Urothelium cell line (cell line): ENCODE measurements around the gene GAB1.

Experiments
- DNase-seq: peaks from one replicate; pipeline ENCODE4 v3.0.0; 2011; ENCODE audit warnings: low spot score, mixed read lengths
- FAIRE-seq: peaks from 2 replicates; lab custom pipeline; 2011; peaks lifted over from hg19 to GRCh38; lab: Jason Lieb, UNC

The GAB1 gene

DNA sequence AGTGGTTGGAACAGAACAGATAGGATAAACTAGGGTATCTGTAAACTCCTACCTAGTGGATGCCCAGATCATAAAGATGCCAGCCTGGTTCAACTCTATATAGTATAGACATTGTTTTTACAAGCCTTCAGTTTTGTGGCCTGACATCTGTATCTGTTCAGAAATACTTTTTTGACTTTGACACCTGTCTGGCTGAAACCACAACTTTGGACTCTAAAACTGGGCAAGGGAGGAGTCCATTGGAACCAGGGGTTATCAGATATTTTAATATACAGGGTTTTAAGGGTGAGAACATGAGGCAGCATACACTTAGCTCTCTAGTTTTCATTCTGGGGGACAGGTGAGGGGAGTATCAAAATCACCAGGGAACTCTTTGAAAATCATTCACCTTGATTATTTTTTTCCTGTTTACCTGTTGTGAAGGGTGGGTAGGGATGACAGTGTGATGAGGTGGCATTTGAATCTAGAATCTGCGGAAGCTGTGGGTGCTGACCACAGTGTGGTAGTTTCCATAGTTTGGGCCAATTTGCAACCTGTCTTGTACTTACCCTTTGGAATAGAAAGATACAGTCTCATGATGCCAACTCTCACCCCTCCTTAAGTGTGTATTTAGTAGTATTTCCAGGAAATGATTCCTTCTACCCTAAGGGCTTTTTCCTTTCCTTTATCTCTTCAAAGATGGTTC lies 20.6 kb downstream of the GAB1 start:
- DNase-seq, result no peak
- FAIRE-seq, result no peak

DNA sequence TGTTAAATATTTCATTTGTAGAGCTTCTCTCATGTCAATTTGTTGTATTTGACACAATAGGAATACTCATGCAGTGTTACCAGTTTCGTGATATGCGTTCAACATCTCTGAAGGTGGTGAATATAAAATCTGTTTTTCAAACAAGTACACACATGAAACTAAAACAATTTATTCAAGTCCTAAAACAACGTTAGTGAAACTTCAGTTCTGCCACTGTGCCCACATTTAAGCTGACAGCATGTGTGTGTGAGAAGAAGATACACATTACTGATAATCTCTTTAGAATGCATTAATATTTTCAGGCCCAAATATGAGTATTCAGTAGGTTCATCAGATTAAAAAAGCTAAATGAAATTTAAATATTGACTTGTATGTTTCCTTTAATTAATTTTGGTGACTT lies 21.7 kb downstream of the GAB1 start:
- FAIRE-seq, result no peak

DNA sequence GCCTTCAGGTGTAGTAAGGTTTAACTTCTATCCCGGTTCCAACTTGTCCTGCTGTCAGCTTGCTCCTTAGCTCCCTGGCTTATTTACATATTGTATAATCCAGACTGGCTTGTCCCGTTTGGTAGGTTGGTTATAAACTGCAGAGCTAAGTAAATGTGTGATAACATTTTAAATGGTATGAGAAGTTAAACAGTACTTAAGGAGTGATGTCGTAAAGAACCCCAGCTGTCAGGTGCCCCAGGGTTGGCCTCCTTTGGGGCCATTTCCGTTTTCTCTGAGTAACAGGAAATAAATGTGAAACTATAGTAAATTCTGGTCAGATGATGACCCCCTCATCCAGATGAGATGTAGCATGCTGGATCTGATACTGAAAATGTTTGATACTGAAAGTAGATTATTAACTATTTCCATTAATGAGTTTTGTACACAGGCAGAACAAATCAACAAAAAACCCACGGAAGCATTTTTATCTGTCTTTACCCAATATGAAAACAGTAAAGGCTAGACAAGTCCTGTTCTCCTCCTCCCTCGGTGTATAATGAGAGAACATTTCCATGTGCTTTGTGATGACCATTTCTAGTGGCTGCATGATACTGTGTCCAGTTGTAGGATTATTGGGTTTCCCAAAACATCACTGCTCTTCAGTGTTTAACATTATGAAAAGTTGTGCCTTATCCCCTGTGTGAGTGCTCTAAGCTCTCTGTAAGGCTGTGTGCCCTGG lies 22.4 kb downstream of the GAB1 start:
- no peak for DNase-seq

More for the DNA sequence above, 21.7 kb downstream of the GAB1 start:
- no peak for DNase-seq

DNA sequence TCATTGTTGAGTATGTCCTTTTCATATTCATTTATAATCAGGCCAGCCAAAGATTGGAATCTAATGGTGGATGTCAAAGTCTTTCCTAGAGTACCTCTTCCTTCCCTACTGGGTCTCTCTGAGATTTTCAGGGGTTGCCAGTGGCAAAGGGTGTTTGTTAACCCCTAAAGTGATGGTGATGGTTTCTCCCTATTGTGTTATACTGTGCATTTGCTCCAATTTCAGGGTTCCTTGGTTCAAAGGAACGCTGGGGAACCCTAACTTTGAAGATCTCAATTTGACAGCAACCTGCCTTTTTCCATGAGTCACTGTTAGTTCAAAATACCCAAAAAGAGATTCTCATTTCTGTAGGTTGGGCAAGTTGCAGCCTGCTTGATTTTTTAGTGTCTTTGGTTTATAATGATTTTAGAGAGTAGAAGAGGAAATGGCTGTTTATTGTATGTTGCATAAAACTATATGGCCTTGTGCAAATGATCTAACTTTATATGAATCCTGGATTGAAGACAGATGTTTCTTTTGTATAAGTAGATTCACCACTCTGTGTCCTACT lies 23.0 kb downstream of the GAB1 start:
- FAIRE-seq, result no peak
- DNase-seq, result no peak

More for the DNA sequence above, 22.4 kb downstream of the GAB1 start:
- no peak for FAIRE-seq

DNA sequence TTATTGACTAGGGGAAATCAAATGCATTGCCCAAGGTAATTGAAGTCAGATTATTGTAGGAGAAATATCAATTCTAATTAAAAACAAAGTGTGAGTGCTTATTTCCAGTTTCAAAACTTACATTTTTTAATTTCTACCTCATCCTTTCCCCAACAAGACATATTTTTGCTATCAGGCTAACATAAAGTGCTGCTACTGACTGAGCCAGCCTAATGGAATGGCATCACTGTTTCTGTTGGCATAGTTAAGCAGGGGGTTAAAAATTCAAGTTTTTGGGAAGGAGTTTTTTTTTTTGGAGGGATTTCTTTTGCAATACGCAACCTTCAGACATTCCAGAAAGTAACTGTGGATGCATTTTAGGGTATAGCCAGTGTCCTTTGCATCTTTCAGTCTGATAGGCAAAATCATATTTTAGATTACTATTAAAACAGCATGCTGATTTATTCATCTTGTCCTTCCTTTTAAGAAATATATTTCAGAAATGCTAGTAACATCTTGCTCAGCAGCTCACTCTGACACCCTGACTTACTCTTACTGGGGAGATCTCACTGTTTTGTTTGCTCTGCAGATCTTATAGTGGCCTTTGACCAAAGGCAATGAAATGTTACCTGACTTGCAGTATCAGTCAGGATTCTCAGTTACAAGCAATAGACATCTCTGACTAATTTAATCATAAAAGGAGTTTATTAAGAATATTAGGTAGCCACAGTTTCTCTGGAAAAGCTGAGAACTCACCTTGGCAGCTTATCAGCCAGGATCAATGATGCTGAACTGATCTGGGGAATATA lies 24.4 kb downstream of the GAB1 start:
- FAIRE-seq, result no peak
- no peak for DNase-seq

DNA sequence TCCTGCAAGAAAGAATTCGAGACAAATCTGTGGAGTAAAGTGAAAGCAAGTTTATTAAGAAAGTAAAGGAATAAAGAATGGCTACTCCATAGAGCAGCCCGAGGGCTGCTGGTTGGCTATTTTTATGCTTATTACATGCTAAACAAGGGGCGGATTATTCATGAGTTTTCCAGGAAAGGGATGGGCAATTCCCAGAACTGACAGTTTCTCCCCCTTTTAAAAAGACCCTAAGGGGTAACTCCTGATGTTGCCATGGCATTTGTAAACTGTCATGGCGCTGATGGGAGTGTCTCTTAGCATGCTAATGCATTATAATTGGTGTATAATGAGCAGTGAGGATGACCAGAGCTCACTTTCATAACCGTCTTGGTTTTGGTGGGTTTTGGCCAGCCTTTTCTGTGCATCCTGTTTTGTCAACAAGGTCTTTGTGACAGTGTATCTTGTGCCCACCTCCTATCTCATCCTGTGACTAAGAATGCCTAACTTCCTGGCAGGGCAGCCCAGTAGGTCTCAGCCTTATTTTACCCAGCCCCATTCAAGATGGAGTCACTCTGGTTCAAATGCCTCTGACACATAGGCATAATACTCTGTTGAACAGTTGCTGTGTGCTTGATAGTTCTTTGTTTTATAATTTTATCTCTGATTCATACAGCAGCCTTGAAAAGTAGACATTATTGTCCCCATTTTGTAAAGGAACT lies 25.8 kb downstream of the GAB1 start:
- no peak for DNase-seq
- FAIRE-seq, result no peak

DNA sequence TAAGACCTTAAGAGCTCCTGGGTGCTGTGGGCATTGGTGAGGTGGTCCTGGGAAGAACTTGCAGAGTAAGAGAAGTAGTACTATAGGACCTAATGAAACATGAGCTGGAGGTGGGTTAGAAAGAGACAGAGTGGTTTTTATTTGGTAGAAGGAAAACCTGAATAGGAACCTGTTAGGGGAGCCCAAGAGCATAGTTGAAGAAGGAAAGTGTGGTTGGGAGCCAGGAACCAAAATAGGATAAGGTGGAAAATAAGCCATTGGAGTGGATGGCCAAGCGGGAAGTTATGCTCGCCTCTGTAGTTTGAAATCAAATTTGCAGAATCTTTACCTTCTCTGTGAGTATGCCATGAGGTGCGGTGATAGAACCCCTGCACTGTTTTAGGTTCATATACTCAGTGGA lies 26.7 kb downstream of the GAB1 start:
- DNase-seq (no peak), FAIRE-seq (no peak)

DNA sequence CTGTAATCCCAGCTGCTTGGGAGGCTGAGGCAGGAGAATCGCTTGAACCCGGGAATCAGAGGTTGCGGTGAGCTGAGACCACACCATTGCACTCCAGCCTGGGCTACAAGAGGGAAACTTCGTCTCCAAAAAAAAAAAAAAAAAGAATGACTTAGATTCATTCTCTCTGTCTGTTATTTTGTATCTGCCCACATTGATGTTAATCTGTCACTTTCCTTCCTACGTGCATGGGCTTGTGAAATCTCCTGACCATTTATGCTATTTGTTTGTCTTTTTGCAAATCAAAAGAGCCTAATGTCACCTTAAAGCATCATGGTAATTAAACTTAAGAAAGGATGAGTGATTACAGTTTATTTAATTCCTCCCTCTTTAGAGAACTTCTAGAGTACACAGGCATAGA lies 27.4 kb downstream of the GAB1 start:
- no peak for FAIRE-seq
- no peak for DNase-seq

DNA sequence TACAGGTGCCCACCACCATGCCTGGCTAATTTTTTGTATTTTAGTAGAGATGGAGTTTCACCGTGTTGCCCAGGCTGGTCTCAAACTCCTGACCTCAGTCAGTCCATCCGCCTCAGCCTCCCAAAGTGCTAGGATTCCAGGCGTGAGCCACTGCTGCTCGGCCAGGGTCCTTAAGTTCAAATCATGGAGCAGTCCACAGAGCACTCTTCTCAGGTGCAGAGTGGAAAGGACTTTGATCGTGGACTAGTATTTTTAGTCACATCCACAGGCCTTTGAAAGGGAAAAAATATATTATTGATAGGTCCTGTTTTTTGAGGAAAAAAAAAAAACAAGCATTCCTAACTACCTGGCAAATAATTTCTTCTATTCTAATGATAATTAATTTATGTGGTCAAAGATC lies 31.2 kb downstream of the GAB1 start:
- FAIRE-seq (no peak), DNase-seq (no peak)

DNA sequence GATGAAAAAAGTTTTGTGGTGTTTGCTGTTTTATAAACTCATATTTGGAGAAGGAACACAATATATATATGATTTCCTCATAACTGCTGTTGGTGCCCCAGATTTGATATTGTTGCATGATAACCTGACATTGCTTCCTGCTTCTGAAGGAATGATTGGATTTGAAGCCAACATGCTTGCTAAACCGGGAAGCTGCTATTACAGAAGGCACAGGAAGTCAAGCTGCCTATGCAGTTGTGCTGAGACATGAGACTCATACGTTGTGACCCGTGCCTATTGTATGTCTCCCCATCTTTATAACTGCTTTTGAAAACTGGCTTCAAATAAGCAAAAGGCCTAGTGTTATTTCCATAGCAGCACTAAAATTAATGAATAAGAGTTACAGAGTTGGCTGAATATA lies 32.9 kb downstream of the GAB1 start:
- DNase-seq, result no peak
- no peak for FAIRE-seq

DNA sequence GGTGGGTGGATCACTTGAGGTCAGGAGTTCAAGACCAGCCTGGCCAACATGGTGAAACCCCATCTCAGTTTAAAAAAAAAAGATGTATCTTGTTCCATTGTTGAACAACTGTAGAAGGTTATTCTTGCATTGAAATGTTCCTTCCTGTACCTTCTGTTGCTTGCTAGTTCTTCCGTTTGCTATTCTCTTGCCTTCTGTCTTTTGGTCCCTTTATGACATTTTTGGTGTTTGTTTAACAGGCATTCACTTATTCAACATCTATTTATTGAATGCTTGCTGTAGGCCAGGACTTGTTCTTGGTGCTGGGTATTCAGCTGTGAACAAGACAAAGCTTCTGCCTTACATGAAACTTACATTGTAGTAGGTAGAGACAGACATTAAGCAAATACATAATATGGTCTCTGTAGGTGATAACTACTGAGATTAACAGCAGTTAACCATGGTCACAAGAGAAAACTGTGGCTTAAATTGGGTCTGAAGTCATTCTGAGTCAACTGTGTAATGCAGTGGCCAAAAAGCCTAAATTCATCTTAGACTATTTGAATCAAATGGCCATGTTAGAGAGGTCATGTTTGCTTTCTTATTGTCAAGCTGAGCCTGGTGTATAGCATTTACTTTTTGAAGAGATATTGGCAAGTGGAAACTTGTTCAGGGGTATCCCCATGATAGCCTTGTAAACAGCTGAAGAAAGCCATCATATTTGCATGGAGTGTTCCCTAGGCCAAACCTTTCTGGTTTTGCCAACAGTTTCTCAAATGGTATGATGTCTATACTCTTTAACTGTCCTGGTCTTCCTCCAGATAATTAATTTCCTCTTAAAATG lies 35.6 kb downstream of the GAB1 start:
- no peak for DNase-seq

DNA sequence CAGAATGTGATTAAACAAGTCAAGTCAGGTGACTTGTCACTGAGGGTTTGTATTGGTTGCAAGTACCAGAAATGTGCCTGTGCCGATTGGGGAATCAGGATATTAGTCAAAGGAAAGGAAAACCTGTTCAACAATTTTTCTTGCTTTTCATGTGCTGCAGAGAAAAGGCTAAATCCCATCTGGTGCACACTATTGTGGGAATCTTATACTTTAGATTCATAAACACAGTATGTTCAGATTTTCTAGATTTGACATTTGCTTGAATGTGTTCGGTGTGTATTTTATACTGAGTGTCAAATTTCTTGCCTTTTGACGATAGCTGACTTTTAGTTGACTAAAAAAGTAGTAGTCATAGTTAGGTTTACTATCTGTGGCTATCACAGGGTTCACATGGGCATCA lies 37.6 kb downstream of the GAB1 start:
- DNase-seq, result no peak
- FAIRE-seq, result no peak

More for the DNA sequence above, 35.6 kb downstream of the GAB1 start:
- FAIRE-seq, result no peak

DNA sequence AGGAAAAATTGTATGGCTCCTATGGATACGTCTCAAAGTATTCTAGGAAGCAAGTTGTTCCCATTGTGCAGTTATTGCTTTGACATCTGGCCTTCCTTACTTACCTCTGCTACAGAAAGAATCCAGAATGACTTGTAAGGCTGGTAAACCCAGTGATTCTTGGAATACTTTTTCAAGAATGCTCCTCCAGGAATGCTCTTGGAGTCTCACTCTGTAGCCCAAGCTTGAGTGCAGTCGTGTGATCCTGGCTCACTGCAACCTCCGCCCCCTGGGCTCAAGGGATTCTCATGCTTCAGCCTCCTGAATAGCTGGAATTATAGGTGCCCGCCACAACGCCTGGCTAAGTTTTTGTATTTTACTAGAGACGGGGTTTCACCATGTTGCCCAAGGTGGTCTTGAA lies 38.1 kb downstream of the GAB1 start:
- DNase-seq, result no peak
- no peak for FAIRE-seq

DNA sequence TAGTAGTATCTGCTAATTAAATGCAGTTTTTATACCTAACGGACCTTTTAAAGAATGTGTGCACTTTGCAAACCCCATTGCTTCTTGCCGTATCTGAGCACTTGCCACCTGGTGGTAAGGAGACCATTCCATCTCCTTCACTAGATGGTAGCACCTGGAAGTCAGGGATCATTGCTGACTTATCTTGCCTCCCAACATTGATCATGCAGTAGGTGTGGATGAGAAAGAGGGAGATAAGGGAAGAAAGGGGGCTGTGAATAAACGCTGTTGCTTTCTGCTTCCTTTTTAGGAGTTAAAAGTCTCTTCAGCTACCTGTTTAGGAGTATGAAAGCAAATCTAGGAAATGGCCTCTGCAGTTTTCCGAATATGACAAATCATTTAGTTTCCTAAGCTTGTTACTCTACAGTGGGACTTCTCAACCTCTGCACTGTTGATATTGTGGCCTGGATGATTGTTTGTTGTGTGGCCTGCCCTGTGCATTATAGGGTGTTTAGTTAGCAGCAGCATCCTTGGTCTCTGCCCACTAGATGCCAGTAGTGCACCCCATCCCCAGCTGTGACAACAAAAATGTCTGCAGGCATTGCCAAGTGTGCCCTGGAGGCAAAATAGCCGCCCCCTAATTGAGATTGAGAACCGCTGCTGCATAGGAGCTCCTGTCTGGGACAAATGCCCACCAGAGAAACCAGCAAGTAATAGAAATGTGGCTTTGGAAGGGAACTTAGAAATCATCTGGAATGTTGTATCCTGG lies 38.8 kb downstream of the GAB1 start:
- FAIRE-seq (no peak), DNase-seq (no peak)

DNA sequence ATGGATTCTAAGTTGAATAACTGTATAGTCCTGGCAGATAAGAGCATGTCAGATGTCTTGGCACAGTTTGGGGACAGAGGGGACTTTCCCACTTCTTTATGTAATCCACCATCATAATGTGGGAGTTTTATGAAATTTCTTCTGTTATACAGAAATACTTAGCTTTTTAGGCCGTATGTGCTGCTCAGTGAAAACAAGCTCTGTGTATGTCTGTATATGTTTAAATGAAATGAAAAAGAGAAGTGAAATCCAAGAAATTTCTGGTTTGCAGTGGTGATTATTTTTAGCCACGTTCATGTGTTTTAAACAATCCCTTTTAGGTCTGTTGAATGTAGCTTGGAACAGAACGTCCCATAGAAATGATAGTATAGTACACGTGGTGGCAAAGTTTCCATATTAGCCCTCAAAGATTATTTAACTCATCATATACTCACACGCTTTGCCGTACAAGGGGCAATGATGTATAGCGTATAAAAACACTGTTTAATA lies 41.0 kb downstream of the GAB1 start:
- DNase-seq, result no peak
- FAIRE-seq, result no peak

DNA sequence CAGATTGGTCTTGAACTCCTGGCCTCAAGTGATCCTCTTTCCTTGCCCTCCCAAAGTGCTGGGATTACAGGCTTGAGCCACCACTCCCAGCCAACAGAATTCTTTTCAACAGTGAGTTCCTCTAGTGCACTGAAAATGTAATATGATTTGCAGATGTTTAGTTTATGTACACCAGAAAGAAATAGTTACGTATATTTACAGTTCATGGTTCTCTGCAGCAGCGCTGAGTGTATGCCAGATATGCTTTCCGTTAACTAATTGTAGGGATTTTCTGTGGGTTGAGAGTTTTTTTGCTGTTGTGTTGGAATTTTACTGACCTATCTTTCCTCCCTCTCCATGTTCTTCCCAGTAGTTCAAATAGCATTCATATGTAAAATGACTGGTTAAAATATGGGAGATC lies 44.0 kb downstream of the GAB1 start:
- DNase-seq, result no peak
- no peak for FAIRE-seq

DNA sequence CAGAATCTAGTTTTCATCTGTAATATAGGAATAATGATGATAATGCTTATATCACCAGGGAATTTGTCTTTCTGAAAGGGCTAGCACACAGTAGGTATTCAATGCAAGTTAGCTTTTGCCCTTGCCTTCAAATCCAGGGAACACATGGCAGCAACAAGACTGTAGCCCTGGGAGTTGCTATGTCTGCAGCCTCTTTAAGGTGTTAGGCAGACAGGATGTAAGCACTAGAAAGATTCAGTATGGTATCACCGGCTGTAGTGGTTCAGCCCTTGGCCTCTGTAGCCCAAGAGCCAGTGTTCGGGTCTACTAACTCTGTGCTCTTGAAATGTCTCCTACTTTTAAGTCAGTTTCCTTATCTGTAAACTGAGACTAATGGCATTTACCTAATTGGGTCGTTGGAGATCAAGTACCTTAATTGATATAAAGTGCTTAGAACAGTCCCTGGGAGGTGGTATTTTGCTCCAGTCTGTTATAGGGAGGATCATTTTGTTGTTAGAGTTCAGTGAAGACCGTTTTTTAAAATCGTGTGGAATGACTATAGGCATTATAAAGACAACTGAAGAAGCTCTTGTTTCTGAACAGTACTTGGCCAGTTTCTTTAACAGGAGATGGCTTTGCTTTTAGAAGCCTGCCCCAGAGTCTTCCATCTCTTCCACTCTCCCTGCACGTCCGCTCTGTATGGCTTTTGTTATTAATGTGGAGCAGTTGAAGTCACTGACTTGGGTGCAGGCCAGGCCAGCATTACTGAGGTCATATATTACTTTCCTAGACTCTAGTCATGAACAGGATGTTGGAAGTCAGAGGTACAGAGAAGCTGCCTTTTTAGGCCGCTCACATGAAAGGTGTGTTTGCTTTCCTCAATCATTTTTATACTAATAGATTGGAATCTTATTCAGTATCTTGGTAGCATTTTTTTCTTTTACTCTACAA lies 44.8 kb downstream of the GAB1 start:
- FAIRE-seq, result no peak
- peak; percentile 43 for DNase-seq

DNA sequence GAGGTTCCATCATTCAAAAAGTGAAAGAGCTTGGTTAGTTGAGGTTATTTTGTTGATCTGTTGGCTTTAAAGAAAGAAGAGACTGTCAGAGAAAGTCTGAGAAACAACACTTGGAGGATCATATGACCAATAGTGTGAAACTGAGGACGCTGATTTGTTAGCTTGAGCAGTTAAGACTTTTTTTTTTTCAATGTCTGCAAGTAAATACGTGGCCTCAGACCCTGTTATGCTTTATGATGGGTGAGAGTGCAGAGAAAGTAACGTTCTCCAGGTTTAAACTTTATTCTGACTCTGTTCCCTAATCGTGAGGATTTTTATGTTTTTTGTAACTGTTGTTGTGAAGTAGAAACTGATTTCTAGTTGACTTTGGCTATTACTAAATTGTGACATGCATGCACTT lies 45.9 kb downstream of the GAB1 start:
- no peak for DNase-seq
- no peak for FAIRE-seq
